Stimulated activated CD8-positive, alpha-beta memory T cell treated with anti-CD3 and anti-CD28 coated beads, Interleukin-12 subunit alpha, Interleukin-12 subunit beta, amount 100 ng/mL, for 24 hours (primary cell): ENCODE data around the gene ADM2.

Experiments
- DNase-seq: peaks from one replicate; pipeline ENCODE4 v3.0.0-alpha.2; 2020; ENCODE audit errors: extremely low read depth

The ADM2 gene

GRCh38 chr22:50445071-50445879 is 36.1 kb upstream of the ADM2 start:
- DNase-seq = no peak

GRCh38 chr22:50445880-50446707 is 35.2 kb upstream of the ADM2 start:
- DNase-seq = no peak

- DNase-seq = no peak
These were observed 34.4 kb upstream of the ADM2 start for GRCh38 chr22:50446708-50447575.

- DNase-seq = no peak
These were observed 33.5 kb upstream of the ADM2 start for GRCh38 chr22:50447576-50448551.

GRCh38 chr22:50452649-50453048 is 28.7 kb upstream of the ADM2 start:
- DNase-seq = no peak

- no peak for DNase-seq
These were observed 26.7 kb upstream of the ADM2 start for GRCh38 chr22:50454556-50455075.

- DNase-seq = no peak
These were observed 26.1 kb upstream of the ADM2 start for GRCh38 chr22:50455201-50455600.

- no peak for DNase-seq
These were observed 25.3 kb upstream of the ADM2 start for GRCh38 chr22:50456026-50456425.

- DNase-seq = no peak
These were observed 24.7 kb upstream of the ADM2 start for GRCh38 chr22:50456466-50457234.

- DNase-seq = no peak
These were observed 22.3 kb upstream of the ADM2 start for GRCh38 chr22:50459016-50459415.

GRCh38 chr22:50459496-50460140 is 21.7 kb upstream of the ADM2 start:
- DNase-seq = no peak

- no peak for DNase-seq
These were observed 20.4 kb upstream of the ADM2 start for GRCh38 chr22:50460938-50461337.

- no peak for DNase-seq
These were observed 19.8 kb upstream of the ADM2 start for GRCh38 chr22:50461536-50461935.

GRCh38 chr22:50461979-50462540 is 19.3 kb upstream of the ADM2 start:
- no peak for DNase-seq

GRCh38 chr22:50463188-50463900 is 18.0 kb upstream of the ADM2 start:
- DNase-seq = no peak

GRCh38 chr22:50464451-50464850 is 16.9 kb upstream of the ADM2 start:
- no peak for DNase-seq

GRCh38 chr22:50465066-50465930 is 16.0 kb upstream of the ADM2 start:
- no peak for DNase-seq
